ENCODE data around the gene HACD2.

Gene HACD2

GRCh38 chr3:123478314-123478713, 106.5 kb downstream of the HACD2 start:
- no peak for DNase-seq

- no peak for DNase-seq
Measured at GRCh38 chr3:123476967-123477750, 107.7 kb downstream of the HACD2 start.

GRCh38 chr3:123475786-123476185, 109.1 kb downstream of the HACD2 start:
- DNase-seq = no peak

- DNase-seq = no peak
Measured at GRCh38 chr3:123471106-123471505, 113.7 kb downstream of the HACD2 start.

DNA sequence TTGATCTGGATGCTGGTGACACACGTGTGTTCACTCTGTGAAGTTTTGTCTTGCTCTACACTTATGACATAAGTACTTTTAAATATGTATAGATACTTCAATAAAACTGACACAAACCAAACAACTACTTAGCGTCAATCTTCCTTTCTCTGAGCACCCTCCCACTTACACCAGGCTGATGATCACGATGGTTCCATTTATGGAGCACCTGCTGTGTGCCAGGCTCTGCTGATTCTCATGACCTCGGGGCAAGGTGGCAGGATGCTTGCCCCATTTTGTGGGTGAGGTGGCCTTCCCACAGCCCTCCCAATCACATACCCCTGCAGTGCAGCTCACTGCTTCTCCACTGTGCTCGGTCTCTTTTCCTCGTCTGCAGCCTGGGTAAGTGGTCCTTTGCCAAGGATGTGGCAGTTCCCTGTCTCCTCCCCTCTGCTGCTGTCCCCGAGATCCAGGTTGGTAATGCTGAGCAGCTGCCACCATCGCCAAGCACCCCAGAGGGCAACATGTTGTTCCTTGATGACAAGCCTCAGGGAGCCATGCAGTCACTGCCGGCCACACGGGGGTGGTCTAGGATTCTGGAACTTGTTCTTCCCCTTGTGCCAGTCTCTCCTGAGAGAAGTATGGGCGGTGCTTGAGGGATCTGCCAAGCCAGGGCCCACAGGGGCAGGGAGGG, 115.4 kb downstream of the HACD2 start:
- DNase-seq = no peak

DNA sequence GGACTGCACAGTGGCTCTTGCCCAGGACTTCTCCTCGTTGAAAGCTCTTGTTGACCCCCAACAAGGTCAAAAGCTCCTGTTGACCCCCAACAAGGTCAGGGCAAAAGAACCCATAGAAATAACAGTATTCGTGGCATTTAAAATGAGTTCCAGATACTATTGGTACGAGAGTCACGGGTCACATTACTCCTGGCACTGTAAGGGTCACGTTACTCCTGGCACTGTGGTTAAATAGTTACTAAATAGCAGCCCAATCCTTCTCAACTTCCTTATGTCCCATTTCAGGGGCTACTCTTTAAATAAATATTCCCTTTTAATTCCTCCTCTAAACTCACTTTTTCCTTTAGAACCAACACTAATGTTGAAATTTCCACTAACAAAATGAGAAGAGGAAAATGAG, 117.8 kb downstream of the HACD2 start:
- no peak for DNase-seq

- no peak for DNase-seq
Measured at GRCh38 chr3:123464211-123464610, 120.6 kb downstream of the HACD2 start.

DNA sequence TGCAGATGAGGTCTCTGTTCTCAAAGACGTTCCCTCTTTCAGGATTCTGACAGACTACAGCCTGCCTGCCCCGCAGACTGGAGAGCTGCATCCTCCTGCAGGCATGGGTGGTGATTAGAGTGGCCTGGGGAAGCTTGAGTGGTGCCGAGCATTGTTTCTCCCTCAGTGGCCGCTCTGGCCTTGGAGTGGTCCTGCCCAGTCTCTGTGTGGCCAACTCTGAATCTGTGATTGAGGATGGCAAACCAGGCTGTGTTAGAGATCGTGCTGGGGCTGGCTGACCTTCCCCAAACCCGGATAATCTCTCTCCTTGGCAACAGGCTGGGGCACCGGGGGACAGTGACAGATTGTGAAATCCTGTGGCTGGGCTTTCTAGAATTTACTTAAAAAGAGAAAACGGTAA, 125.0 kb downstream of the HACD2 start:
- no peak for DNase-seq

GRCh38 chr3:123458255-123458654, 126.6 kb downstream of the HACD2 start:
- no peak for DNase-seq

- no peak for DNase-seq
Measured at GRCh38 chr3:123457841-123458240, 127.0 kb downstream of the HACD2 start.

DNA sequence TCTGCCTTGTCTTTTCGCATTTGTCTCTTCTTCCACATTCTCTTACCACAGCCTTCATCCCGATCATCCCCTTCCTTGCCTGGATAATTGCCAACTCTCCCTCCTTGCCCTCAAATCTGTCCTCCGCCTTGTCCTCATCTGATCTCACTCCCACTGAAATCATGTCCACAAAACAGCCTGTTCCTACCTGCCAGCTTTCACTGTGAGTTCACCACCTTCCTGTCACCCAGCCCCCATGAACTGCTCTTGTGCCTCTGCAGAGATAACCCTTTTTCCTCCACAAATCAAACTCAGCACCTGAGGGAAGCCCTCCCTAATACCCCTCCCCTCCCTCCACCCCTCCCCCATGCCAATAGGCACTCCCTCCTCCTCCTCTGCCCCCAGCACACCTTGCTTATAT, 131.2 kb downstream of the HACD2 start:
- DNase-seq = no peak

DNA sequence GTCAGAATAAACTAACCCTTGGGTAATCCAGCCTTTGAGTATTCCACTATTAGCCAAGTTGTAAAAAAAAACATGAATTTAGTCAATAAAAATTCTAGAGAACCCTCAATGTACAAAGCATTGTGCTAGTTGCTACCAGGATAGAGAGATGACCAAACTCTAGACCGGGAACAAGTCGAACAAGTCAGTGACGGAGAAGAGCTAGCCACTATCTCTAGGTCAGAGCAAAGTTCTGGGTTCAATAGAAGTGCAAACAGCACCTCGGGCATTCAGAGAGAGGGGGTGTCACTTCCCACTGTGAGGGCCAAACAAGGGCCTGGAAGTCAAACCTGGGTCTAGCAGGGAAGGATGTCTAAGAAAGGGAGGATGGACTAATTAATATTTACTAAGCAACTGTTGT, 133.7 kb downstream of the HACD2 start:
- DNase-seq = no peak

DNA sequence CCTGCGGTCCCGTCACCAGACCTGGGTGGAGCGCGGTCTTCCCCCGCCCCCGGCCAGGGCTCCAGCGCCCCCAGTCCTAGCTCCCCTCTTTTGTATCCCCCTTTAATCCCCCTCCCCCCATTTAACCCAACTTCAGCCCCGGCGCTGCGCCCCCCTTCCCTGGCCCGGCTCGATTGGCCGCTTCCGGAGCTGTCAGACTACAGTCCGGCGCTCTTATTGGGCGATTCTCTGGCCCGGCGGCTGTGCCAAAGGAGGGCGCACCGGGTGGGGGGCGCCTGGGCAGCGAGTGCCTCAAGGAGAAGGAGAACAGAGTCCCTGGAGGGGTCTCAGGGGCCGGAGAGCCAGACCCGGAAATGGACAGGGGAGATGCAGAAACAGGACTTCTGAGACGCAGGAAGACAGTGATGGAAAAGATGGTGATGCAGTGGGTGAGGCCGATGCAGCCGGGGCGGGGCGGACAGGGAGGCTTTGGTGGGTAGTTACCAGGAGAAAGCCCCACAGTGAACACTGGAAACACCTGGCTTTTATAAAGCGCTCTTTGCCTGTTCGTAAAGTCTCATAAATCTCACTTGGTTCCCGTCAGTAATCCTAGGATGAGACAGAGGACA, 134.8 kb downstream of the HACD2 start:
- peak; percentile 66 for DNase-seq

- peak; percentile 66 for DNase-seq
Measured at GRCh38 chr3:123449102-123449996, 135.5 kb downstream of the HACD2 start.

DNA sequence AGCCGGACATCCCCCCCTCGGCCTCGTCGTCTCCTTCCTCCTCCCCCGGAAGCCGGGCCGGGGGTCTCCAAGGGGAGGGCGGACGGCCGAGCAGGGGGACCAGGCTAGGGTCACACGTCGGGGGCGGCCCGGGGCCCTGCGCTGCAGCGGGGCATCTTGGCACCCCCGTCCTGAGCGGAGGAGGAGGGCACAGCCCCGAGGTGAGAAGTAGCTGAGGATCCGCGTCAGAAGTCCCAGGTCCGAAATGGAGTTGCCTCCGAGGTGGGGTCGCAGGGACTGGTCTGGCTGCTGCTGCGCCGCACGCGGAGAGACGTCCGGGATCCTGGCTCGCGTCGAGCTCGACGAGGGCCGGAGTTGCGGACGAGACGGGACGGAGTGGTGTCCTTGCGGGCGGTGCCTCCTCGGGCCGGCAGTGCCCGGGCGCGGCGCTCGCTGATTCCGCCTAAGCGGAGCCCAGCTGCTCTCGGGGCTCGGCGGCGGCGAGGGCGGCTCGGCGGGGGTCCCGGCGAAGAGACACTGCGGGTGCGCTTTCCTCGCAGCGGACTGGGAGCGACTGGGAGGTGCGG, 136.2 kb downstream of the HACD2 start, which contains the start of gene ADCY5:
Gene ADCY5, minus strand, starts transcription at position 555 of the 566 bp plus-strand sequence. Its CDS starts 545 bp downstream, at position 10.
- DNase-seq = no peak

- peak; percentile 70 for DNase-seq
Measured at GRCh38 chr3:123447749-123448517, 136.9 kb downstream of the HACD2 start.

DNA sequence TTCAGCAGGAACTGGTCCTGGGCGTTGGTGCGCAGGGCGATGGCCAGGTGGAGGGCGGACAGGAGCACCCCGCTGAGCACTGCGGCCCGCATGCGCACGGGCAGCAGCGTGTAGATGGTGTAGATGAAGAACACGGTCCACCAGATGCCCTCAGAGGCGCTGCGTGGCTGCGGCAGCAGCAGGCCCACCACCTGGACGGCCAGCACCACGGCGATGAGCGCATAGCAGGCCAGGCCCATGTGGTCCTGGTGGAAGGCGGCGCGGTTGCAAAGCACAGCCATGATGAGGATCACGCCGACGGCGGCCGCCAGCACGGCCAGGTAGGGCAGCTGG, 137.5 kb downstream of the HACD2 start:
- DNase-seq = no peak

DNA sequence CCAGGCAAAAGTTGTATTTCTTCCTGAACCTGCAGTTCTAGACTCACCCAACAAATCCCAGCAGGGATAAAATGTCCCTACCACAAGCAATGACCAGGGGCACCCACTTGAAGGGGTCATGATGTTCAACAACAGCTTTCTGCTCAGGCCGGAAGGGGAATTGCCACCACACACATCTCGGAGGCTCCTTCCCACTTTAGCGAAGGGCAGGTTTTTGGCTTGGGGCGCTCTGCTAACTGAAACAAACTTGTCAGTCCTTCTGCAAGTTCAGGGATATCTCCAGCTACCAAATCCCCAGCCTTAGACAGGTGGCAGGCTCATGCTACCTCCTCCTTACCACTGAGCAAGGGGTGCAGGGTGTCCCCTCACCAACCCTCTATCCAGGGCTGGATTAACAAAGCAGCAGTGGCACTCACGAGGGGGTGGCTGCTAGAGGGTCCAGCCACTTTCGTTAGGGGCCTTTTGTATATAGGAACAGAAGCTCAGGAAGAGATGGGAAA, 138.2 kb downstream of the HACD2 start:
- DNase-seq = no peak

DNA sequence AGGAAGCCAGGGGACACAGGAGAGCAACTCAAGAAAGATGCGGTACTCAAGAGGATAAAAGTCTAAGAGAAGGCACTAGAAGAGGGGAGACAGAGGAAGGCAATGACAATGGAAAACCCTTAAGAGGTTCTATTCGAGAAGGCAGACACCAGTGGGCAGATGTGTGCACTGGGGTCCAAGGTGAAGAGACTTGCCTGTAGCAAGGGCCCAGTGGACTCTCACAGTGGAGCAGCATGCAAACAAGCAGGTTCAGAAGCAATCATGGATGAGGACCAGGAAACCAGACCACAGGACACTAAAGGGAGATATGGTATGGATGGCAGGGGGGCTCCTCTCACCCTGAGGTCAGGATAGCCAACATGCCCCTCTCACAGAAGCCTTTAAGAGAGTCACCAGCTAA, 138.6 kb downstream of the HACD2 start:
- DNase-seq = no peak

- DNase-seq = no peak
Measured at GRCh38 chr3:123445702-123446101, 139.2 kb downstream of the HACD2 start.

GRCh38 chr3:123444744-123445143, 140.1 kb downstream of the HACD2 start:
- no peak for DNase-seq

DNA sequence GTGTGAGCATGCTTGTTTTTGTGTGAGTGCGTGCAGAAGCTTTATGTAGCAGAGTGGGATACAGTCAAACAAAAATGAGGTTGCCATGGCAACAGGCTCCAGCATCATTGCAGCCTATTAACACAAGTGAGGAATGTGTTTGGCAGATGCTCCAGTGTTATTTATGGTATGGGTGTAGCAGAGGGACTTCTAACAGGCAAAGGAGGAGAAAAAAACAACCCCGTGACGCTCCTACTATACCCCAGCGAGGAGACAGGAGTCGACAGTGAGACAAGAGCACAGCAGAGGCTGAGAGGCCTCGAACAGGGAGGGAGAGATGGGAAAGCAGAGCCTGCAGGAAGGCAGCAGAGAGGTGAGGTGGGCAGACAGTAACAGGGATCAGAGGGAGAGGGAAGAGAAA, 140.8 kb downstream of the HACD2 start:
- no peak for DNase-seq
